HG02852 (cell line): ENCODE measurements around the gene CCDC68.

ENCODE experiments used
- ATAC-seq: cut with Tn5 transposase; IDR thresholded peaks from one replicate; pipeline ENCODE4 v1.9.1; 2021; ENCODE audit warnings: mild to moderate bottlenecking, moderate library complexity; ENCODE audit not compliant: unreplicated experiment

The CCDC68 gene

GRCh38 chr18:54961868-54962267, 2.6 kb upstream of the CCDC68 start:
- no peak for ATAC-seq

DNA sequence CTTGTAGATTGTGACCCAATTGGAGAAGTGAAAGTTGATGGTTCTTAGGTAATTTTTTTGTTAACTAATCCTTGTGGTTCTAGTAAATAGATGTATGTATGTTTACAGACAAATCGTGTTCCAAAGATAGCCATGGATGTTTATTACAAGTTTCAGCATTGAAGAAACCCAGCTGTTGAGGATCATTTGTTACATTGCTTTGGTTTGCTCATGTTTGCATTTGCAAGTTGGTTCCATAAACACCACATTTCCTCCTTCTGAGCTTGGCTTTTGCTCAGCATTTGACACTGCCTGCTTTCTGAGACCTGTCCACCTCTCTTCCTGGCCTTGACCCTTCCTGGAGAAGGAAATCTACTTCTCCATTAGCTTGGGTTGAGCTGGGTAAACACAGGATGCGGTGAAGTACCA, 1.8 kb upstream of the CCDC68 start:
- ATAC-seq: no peak

- ATAC-seq: no peak
Measured at GRCh38 chr18:54960197-54960596, 936 bp upstream of the CCDC68 start.

DNA sequence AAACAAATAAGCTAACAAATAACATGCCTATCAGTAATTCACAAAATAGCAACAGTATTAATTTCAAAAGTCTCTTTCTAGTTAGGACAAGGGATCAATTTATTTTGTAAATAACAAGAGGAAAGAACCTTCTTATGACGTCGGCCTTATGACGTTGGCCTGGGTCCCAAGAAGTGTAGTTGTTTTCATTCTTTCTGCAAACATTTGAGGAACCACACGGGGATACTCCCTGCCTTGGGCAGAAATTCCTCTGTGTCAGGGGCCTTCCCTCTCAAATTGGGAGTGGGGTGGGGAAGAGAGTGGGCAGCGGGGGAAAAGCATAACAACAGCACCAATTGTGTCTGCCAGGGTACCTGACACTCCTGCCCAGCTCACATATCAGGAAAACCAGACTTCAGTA, 1.3 kb downstream of the CCDC68 start:
- no peak for ATAC-seq

DNA sequence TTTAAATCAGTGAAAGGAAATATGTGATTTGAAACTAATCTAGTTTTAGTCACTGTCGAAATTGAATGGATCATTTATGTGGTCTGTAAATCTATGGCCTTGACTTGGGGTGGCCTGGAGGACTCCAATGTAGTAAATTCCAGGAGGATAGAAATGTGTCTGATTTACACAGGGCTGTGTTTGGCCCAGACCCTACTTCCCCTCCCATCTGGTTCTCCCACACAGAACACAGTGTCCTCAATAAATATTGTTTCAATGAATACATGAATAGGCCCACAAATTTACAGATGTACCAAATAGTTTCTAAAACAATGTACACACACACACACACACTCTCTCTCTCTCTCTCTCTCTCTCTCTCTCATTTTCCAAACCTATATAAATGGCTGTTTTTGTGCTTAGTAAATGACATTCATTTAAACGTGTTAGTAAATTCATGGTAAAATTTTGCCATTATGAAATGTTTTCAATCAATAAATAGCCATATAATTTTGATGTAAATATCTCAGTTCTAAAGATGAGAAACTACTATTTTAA, 1.9 kb downstream of the CCDC68 start:
- no peak for ATAC-seq

DNA sequence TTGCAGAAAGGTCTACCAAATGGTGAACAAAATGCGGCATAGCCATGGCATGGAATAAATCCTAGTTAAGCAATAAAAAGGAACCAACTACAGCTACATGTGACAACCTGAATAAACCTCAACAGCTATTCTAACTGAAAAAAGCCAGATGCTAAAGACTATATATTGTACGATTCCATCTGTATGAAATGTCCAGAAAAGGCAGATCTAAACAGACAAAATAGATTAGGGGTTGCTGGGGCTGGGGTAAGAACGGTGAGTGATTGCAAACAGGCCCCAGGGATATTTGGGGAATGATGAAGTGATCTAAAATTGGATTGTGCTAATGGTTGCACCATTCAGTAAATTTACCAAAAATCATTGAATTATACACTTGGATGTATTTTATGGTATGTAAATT, 2.8 kb downstream of the CCDC68 start:
- no peak for ATAC-seq

- no peak for ATAC-seq
Measured at GRCh38 chr18:54952026-54952425, 7.2 kb downstream of the CCDC68 start.

DNA sequence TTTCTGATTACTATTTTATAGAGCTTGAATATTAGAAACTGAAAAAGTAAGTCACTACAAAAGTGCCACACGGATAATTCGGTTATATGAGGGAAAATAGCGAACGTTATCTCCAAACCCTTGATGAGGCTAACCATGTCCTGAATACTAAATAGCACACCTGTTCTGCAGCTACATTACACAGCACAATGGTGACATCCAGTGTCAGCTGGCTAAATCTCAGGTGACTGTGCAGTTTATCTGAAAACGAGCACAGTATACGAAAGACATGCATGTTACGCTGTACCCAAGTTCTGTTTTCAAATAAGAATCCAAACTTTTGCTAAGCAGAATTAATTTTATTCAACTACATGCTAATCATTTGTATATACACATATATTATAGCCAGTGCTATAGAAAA, 9.0 kb downstream of the CCDC68 start:
- ATAC-seq: no peak

GRCh38 chr18:54949588-54949987, 9.7 kb downstream of the CCDC68 start:
- ATAC-seq: no peak

- no peak for ATAC-seq
Measured at GRCh38 chr18:54948350-54948837, 10.9 kb downstream of the CCDC68 start.

- no peak for ATAC-seq
Measured at GRCh38 chr18:54947091-54947490, 12.2 kb downstream of the CCDC68 start.

- ATAC-seq: peak; percentile 93
Measured at GRCh38 chr18:54946149-54946581, 13.1 kb downstream of the CCDC68 start.

DNA sequence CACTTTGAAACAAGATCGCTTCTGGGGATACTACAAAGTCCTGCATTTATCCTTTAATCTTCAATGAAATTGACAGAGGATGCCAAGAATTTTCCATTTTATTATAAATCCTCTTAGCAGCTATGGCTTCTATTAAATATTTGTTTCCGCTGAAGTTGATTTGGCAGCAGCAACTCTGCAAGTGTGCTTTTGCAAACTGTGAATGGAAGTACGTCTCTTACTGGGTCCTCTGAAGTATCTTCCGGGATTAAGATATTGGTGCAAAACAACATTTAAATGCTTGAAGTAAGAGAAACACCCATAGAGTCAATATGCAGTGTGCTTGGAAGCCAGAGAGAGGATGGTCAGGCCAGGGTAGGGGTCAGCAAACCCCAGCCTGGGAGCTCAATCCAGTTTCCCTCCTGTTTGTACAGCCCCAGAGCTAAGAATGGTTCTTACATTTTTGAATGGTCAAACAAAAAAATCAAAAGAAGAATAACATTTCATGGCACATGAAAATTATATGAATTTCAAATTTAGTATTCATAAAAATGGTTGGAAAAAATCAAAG, 13.6 kb downstream of the CCDC68 start:
- ATAC-seq: no peak

- ATAC-seq: no peak
Measured at GRCh38 chr18:54942569-54942968, 16.7 kb downstream of the CCDC68 start.

DNA sequence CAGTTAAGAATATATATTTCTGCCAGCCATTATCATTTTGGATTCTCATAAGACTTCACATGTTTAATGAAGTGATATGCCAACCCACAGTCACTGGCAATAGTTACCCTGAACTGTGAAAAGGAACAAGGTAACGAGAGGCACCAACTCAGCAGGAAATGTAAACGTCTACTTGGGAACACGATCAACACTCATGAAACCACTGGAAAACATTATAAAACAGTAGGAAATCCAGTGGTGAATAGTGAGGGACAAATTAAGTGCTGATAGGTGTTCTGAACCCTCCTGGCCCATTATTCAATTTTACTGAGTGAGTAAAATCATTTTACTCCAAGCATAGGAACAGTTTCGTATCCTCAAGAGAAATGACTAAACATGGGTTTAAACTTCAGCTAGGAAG, 17.1 kb downstream of the CCDC68 start:
- ATAC-seq: no peak

GRCh38 chr18:54939361-54939917, 19.8 kb downstream of the CCDC68 start:
- ATAC-seq: no peak

- no peak for ATAC-seq
Measured at GRCh38 chr18:54938506-54938905, 20.8 kb downstream of the CCDC68 start.

GRCh38 chr18:54932472-54932871, 26.8 kb downstream of the CCDC68 start:
- ATAC-seq: no peak

DNA sequence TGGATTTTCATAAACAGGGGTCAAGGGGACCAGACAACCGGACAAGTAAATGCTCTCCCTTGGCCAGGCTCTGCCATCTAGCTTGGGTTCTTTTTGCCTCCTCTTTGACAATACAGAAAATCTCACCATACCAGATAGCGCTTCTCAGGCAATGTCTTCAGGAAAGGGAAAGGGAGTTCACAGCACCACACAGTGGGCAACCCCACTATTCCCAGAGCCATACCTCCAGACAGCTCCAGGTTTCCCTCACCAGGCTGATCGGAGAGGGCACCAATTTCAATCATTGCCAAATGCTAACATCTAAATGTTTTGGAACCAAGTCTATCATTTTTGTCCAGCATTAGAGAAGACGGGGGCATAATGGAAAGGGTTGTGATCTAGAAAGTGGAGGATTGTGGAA, 28.1 kb downstream of the CCDC68 start:
- ATAC-seq: no peak

DNA sequence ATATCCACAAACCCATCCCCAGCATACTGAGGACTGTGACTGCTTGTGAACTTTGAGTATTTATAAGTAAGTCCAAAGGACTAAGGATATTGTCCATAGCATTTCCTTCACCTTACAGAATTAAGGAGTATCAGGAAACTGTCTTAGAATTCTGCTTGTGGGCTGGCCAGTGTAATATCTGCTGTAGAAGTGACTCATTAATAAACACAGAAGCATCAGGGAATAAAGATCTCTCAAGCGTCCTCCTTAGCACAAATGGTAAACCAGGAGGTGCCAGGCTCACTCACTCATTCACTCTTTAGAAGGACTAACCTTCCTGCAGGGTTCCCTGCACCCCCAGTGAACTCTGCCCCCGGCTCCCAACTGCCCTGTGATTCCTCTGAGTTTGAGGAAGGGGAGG, 31.0 kb downstream of the CCDC68 start:
- ATAC-seq: no peak

- ATAC-seq: no peak
Measured at GRCh38 chr18:54926593-54927325, 32.5 kb downstream of the CCDC68 start.

DNA sequence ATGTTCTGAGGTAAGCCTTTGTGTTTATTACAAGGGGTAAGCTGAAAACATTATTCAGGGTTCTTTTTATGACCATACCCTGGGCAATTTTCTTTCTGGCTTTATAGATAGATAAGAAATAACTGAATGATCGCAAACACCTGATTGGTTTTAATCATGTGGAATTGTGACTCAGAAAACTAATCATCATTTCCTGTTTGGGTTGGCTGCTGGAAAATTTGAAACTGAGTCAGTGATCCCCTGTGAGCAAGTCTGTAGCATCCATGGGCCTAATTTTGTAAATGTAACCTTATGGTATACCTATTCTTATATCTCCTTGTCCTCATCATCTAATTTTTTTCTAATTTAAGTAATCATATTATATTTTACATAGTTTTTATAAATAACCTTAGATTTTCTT, 34.3 kb downstream of the CCDC68 start:
- no peak for ATAC-seq
